ENCODE data around the gene FAM13B.
"Not testable (repeated sequence)": the region's sequence is repeated elsewhere in the genome, so short reads cannot be mapped to it uniquely, and the experiment has no call there.

FAM13B gene

GRCh38 chr5:138035605-138036537, 3.0 kb upstream of the FAM13B start:
- DNase-seq (ENCODE audit: low spot score) = peak; percentile 51

GRCh38 chr5:138033907-138034306, 1.0 kb upstream of the FAM13B start:
- no peak for DNase-seq (ENCODE audit: low spot score)

GRCh38 chr5:138033386-138033808, 518 bp upstream of the FAM13B start:
- no peak for DNase-seq (ENCODE audit: low spot score)

GRCh38 chr5:138032028-138032571, 779 bp downstream of the FAM13B start:
- no peak for DNase-seq (ENCODE audit: low spot score)

- no peak for DNase-seq (ENCODE audit: low spot score)
Measured at GRCh38 chr5:138029944-138030343, 2.9 kb downstream of the FAM13B start.

- no peak for DNase-seq (ENCODE audit: low spot score)
Measured at GRCh38 chr5:138029501-138029900, 3.4 kb downstream of the FAM13B start.

- DNase-seq (ENCODE audit: low spot score) = no peak
Measured at GRCh38 chr5:138028971-138029365, 3.9 kb downstream of the FAM13B start.

GRCh38 chr5:138028262-138028970, 4.5 kb downstream of the FAM13B start:
- peak; percentile 40 for DNase-seq (ENCODE audit: low spot score)

GRCh38 chr5:138026793-138027192, 6.1 kb downstream of the FAM13B start:
- DNase-seq (ENCODE audit: low spot score) = not testable (repeated sequence)

GRCh38 chr5:138025285-138025684, 7.6 kb downstream of the FAM13B start:
- DNase-seq (ENCODE audit: low spot score) = no peak

- no peak for DNase-seq (ENCODE audit: low spot score)
Measured at GRCh38 chr5:138024117-138024516, 8.8 kb downstream of the FAM13B start.

GRCh38 chr5:138022912-138023311, 10.0 kb downstream of the FAM13B start:
- DNase-seq (ENCODE audit: low spot score) = no peak

- no peak for DNase-seq (ENCODE audit: low spot score)
Measured at GRCh38 chr5:138021771-138022170, 11.1 kb downstream of the FAM13B start.

- no peak for DNase-seq (ENCODE audit: low spot score)
Measured at GRCh38 chr5:138018849-138019248, 14.0 kb downstream of the FAM13B start.

GRCh38 chr5:138015916-138016315, 17.0 kb downstream of the FAM13B start:
- no peak for DNase-seq (ENCODE audit: low spot score)

- DNase-seq (ENCODE audit: low spot score) = no peak
Measured at GRCh38 chr5:138011991-138012390, 20.9 kb downstream of the FAM13B start.

GRCh38 chr5:138000102-138000723, 32.7 kb downstream of the FAM13B start:
- no peak for DNase-seq (ENCODE audit: low spot score)

GRCh38 chr5:137997726-137998213, 35.1 kb downstream of the FAM13B start:
- DNase-seq (ENCODE audit: low spot score) = no peak

- no peak for DNase-seq (ENCODE audit: low spot score)
Measured at GRCh38 chr5:137995749-137996128, 37.1 kb downstream of the FAM13B start.

GRCh38 chr5:137995077-137995748, 37.7 kb downstream of the FAM13B start:
- DNase-seq (ENCODE audit: low spot score) = no peak

- DNase-seq (ENCODE audit: low spot score) = no peak
Measured at GRCh38 chr5:137994556-137994955, 38.3 kb downstream of the FAM13B start.

GRCh38 chr5:137989419-137989818, 43.5 kb downstream of the FAM13B start:
- DNase-seq (ENCODE audit: low spot score) = no peak
